Naive thymus-derived CD8-positive, alpha-beta T cell (primary cell): ENCODE data around the gene WDR7. TPM values are rescaled to one million over a fixed set of nuclear protein-coding genes. Genes with fewer than 3 reads are reported as not detected.

Experiments
- ATAC-seq, 2 donors: fragments of 150-1000 bp; cut with Tn5 transposase in 1 of 2; sonication (Bioruptor Pico), chemical (Tn5 transposase) in 1 of 2; 1 replicate in 1 of 2; 2 replicates in 1 of 2; pipeline ENCODE4 v1.10.0; 2021; ENCODE audit warnings: mild to moderate bottlenecking in 2 of 2, moderate library complexity in 2 of 2
- POLR2A ChIA-PET: fragments of 350-600 bp; sonication (Branson Sonifier 250); formaldehyde crosslinking; loops from one replicate; lab custom pipeline; 2021; ENCODE audit warnings: antibody characterized with exemption; lab: Charles Lee
- DNase-seq, 10 donors: peaks; one replicate each; pipeline versions ENCODE4 v3.0.0 to v3.0.0-alpha.2; 2020 to 2022
- H3K27ac Mint-ChIP-seq, 10 donors: one replicate each; pipeline ENCODE4 v1.8.0; 2020 to 2022; ENCODE audit warnings: mild to moderate bottlenecking in 10 of 10, mixed read lengths in 10 of 10, moderate library complexity in 4 of 10, inconsistent platforms in 1 of 10
- H3K27me3 Mint-ChIP-seq, 5 donors: one replicate each; pipeline ENCODE4 v1.8.0; 2021 to 2022; ENCODE audit warnings: mixed read lengths in 5 of 5
- H3K36me3 Mint-ChIP-seq, 3 donors: one replicate each; pipeline ENCODE4 v1.8.0; 2020 to 2022; ENCODE audit warnings: mixed read lengths in 3 of 3, mild to moderate bottlenecking in 2 of 3, inconsistent platforms in 1 of 3
- H3K4me1 Mint-ChIP-seq, 4 donors: one replicate each; pipeline ENCODE4 v1.8.0; 2021 to 2022; ENCODE audit warnings: mixed read lengths in 4 of 4
- H3K4me3 Mint-ChIP-seq, 10 donors: one replicate each; pipeline ENCODE4 v1.8.0; 2020 to 2022; ENCODE audit warnings: mild to moderate bottlenecking in 10 of 10, mixed read lengths in 10 of 10, moderate library complexity in 6 of 10, inconsistent platforms in 1 of 10
- H3K9me3 Mint-ChIP-seq, 9 donors: one replicate each; pipeline ENCODE4 v1.8.0; 2020 to 2022; ENCODE audit warnings: mixed read lengths in 9 of 9, mild to moderate bottlenecking in 3 of 9, inconsistent platforms in 1 of 9, moderate library complexity in 1 of 9
- polyA plus RNA-seq, 3 donors: library from polyadenylated mRNA; unstranded; fragments of 300-500 nt; fragmentation: Illumina TruSeq; gene quantifications; one replicate each; pipeline ENCODE4 v1.2.3, GENCODE V29; 2021
- total RNA-seq, 8 experiments: library from RNA in 2 of 8; stranded (reverse) in 2 of 8; gene quantifications; one replicate each; pipeline ENCODE4 v1.2.3 and lab custom pipeline; 2021 to 2026

WDR7 gene
- total and polyA plus RNA-seq, 5 experiments from 2014 or later, result 17.8 to 42.7 (median 27.1) TPM

DNA sequence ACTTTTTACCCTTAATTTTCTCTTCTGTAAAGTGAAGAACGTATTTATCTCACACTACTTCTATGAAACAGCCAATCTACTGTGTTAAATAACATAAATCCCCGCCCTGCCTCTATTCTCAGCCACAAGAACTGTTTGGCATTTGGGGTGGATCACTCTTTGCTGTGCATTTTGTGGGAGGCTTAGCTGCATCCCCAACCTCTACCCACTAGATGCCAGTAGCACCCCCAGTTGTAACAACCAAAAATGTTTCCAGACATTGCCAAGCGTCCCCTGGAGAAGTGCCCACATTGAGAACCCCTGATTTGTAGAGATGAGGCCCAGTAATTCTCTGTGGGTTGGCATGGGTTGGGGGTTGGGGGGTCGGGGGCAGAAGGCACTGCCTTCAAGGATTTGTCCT is 401.0 kb downstream of the WDR7 start:
- DNase-seq, result no peak
- Mint-ChIP-seq H3K36me3 (peaks cover 0 to 5% (median 0%) of the 10 kb centered on the region in 3 donors), H3K9me3 (peaks cover 0 to 25% (median 7%) of the 10 kb centered on the region in 9 donors), H3K4me3 (no peak overlapping the region), H3K4me1 (peaks cover 0 to 2% (median 0%) of the 10 kb centered on the region in 4 donors), H3K27me3 (peaks cover 0 to 15% (median 4%) of the 10 kb centered on the region in 5 donors), H3K27ac (no peak overlapping the region)
- ATAC-seq, result no peak
- POLR2A ChIA-PET, result no interaction called here

- ATAC-seq (no peak), DNase-seq (no peak)
- Mint-ChIP-seq H3K27me3 (peaks cover 2 to 18% (median 6%) of the 10 kb centered on the region in 5 donors), H3K27ac (no peak overlapping the region), H3K4me1 (peaks cover 0 to 2% (median 0%) of the 10 kb centered on the region in 4 donors), H3K4me3 (no peak overlapping the region), H3K36me3 (peaks cover 0 to 7% (median 0%) of the 10 kb centered on the region in 3 donors), H3K9me3 (peaks cover 0 to 25% (median 7%) of the 10 kb centered on the region in 9 donors)
- POLR2A ChIA-PET, result no interaction called here
Observed at GRCh38 chr18:57052759-57053158, 401.6 kb downstream of the WDR7 start.

DNA sequence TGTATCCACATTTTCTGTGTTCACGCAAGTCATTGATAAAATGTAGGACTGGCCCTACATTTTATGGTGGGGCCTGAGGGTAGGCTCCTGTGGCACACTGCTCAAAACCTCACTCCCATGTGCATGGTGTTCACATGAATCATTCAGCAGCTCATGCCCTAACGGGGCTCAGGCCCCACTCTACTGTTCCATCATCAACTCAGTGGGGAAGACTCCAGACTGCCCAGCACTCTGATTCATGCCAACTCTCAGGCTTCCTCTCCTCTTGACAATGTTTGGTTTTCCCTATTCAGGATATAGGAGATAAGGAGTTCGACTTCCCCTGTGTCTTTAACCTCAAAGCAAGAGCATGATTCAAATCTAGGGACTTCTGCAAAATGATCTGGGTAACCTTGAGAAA is 403.7 kb downstream of the WDR7 start:
- no peak overlapping the region for H3K4me3 Mint-ChIP-seq
- no peak overlapping the region for H3K27ac Mint-ChIP-seq
- ATAC-seq (no peak), DNase-seq (no peak)
- peaks cover 0 to 25% (median 7%) of the 10 kb centered on the region in 9 donors for H3K9me3 Mint-ChIP-seq
- H3K27me3 Mint-ChIP-seq, result peaks cover 6 to 28% (median 13%) of the 10 kb centered on the region in 5 donors
- H3K4me1 Mint-ChIP-seq, result peaks cover 0 to 2% (median 0%) of the 10 kb centered on the region in 4 donors
- POLR2A ChIA-PET, result no interaction called here
- peaks cover 0 to 8% (median 0%) of the 10 kb centered on the region in 3 donors for H3K36me3 Mint-ChIP-seq

GRCh38 chr18:57057890-57058289 is 406.7 kb downstream of the WDR7 start:
- H3K4me3 Mint-ChIP-seq, result no peak overlapping the region
- no peak overlapping the region for H3K27ac Mint-ChIP-seq
- H3K27me3 Mint-ChIP-seq, result peaks cover 7 to 28% (median 13%) of the 10 kb centered on the region in 5 donors
- ATAC-seq, result no peak
- POLR2A ChIA-PET, result no interaction called here
- peaks cover 0 to 8% (median 0%) of the 10 kb centered on the region in 3 donors for H3K36me3 Mint-ChIP-seq
- DNase-seq, result no peak
- H3K4me1 Mint-ChIP-seq, result peaks cover 0 to 2% (median 0%) of the 10 kb centered on the region in 4 donors
- peaks cover 0 to 25% (median 7%) of the 10 kb centered on the region in 9 donors for H3K9me3 Mint-ChIP-seq

- POLR2A ChIA-PET, result no interaction called here
- peaks cover 0 to 8% (median 0%) of the 10 kb centered on the region in 3 donors for H3K36me3 Mint-ChIP-seq
- peaks cover 7 to 28% (median 13%) of the 10 kb centered on the region in 5 donors for H3K27me3 Mint-ChIP-seq
- peak overlapping the region in 1 of 10 donors; percentile 23 for H3K27ac Mint-ChIP-seq
- H3K9me3 Mint-ChIP-seq, result peaks cover 0 to 25% (median 7%) of the 10 kb centered on the region in 9 donors
- peaks cover 0 to 2% (median 0%) of the 10 kb centered on the region in 4 donors for H3K4me1 Mint-ChIP-seq
- DNase-seq, result no peak
- ATAC-seq, result no peak
- H3K4me3 Mint-ChIP-seq, result no peak overlapping the region
Observed at GRCh38 chr18:57058734-57059133, 407.6 kb downstream of the WDR7 start.

DNA sequence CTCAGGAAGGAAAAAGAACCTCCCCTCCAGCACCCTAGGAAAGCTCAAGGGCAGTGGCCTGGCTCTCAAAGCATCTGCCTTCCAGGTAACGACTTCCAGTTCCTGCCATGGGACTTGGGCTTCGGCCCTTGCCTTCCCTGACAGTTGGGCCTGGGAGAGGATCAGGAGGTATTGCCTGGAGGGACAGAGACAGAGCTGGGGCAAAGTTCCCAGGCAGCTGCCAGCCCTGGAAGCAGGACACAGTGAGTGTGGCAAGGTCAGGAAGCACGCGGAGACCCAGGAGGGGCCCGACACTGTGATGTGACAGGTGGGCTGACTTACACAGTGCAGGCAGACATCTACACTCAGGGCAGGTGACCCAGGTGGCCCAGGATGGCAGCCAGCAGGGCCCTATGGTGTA is 408.2 kb downstream of the WDR7 start:
- POLR2A ChIA-PET, result no interaction called here

GRCh38 chr18:57060814-57061213 is 409.7 kb downstream of the WDR7 start:
- peaks cover 0 to 2% (median 0%) of the 10 kb centered on the region in 4 donors for H3K4me1 Mint-ChIP-seq
- H3K36me3 Mint-ChIP-seq, result peaks cover 0 to 3% (median 0%) of the 10 kb centered on the region in 3 donors
- no peak for ATAC-seq
- peaks cover 9 to 27% (median 19%) of the 10 kb centered on the region in 5 donors for H3K27me3 Mint-ChIP-seq
- H3K4me3 Mint-ChIP-seq, result no peak overlapping the region
- peaks cover 0 to 5% (median 0%) of the 10 kb centered on the region in 9 donors for H3K9me3 Mint-ChIP-seq
- peak overlapping the region in 1 of 10 donors; percentile 18 for H3K27ac Mint-ChIP-seq
- POLR2A ChIA-PET, result interaction anchor here (0.5 kb wide), 1 partner anchor 178 kb away, joined by 3 read pairs; no protein-coding TSS in a partner anchor
- DNase-seq, result no peak

More for the DNA sequence above, 408.2 kb downstream of the WDR7 start:
- Mint-ChIP-seq H3K27me3 (peaks cover 7 to 33% (median 17%) of the 10 kb centered on the region in 5 donors), H3K36me3 (peaks cover 0 to 3% (median 0%) of the 10 kb centered on the region in 3 donors), H3K9me3 (peaks cover 0 to 19% (median 5%) of the 10 kb centered on the region in 9 donors), H3K4me3 (no peak overlapping the region), H3K4me1 (peaks cover 0 to 2% (median 0%) of the 10 kb centered on the region in 4 donors), H3K27ac (no peak overlapping the region)
- no peak for DNase-seq
- no peak for ATAC-seq

- peaks cover 0 to 3% (median 0%) of the 10 kb centered on the region in 3 donors for H3K36me3 Mint-ChIP-seq
- H3K9me3 Mint-ChIP-seq, result no peaks in the 10 kb centered on the region
- peaks cover 0 to 2% (median 0%) of the 10 kb centered on the region in 4 donors for H3K4me1 Mint-ChIP-seq
- peaks cover 9 to 23% (median 19%) of the 10 kb centered on the region in 5 donors for H3K27me3 Mint-ChIP-seq
- POLR2A ChIA-PET, result no interaction called here
- DNase-seq, result no peak
- no peak overlapping the region for H3K27ac Mint-ChIP-seq
- ATAC-seq, result no peak
- no peak overlapping the region for H3K4me3 Mint-ChIP-seq
Observed at GRCh38 chr18:57062178-57062577, 411.0 kb downstream of the WDR7 start.

DNA sequence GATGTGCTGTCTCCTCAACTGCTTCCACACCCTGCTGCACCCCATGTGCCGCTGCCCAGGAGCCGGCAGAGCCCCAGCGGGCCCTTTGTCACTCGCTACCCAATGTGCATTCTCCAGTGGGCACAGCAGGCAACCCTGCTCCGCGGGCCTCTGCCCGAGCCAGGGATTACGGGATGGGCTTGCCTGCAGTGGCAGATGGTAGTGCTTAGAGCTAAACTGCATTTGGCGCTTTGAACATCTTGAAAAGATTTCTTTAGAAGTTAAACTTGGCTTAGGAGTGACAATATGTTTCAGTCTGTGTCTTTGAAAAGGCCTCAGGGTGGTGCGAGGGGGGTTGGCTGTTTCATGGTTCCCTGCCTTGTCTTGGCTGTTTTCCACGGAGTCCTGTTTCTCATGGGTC is 411.7 kb downstream of the WDR7 start:
- H3K4me3 Mint-ChIP-seq, result no peak overlapping the region
- DNase-seq, result no peak
- ATAC-seq, result no peak
- no peaks in the 10 kb centered on the region for H3K9me3 Mint-ChIP-seq
- peaks cover 7 to 18% (median 17%) of the 10 kb centered on the region in 5 donors for H3K27me3 Mint-ChIP-seq
- H3K27ac Mint-ChIP-seq, result no peak overlapping the region
- POLR2A ChIA-PET, result no interaction called here
- no peaks in the 10 kb centered on the region for H3K36me3 Mint-ChIP-seq
- peaks cover 0 to 2% (median 0%) of the 10 kb centered on the region in 4 donors for H3K4me1 Mint-ChIP-seq

DNA sequence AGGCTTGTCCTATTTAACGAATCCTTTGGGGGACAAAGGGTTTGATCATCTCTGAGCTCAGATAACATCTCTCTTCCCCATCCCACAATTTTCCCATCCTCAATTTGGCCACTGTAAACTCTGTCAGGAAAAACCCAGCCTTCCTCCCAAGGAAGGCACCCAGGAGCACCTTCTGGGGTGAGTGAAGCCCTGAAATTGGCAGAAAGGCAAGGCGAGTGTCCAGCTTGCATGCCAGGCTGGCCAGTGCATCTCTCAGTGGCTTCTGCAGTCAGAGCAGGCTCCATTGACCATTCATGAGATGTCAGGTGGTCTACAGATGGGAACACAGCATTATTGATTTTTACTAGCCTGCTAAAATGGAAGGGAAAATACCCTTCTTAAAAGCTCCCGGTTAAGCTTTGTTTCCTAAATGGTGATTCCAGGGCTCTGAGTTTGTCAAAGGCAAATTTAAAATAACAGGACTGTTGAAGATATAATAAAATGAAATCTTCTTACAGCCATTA is 412.5 kb downstream of the WDR7 start:
- no peak for ATAC-seq
- no peak overlapping the region for H3K4me3 Mint-ChIP-seq
- POLR2A ChIA-PET, result no interaction called here
- H3K4me1 Mint-ChIP-seq, result peaks cover 0 to 2% (median 0%) of the 10 kb centered on the region in 4 donors
- no peak overlapping the region for H3K27ac Mint-ChIP-seq
- no peaks in the 10 kb centered on the region for H3K9me3 Mint-ChIP-seq
- H3K27me3 Mint-ChIP-seq, result peaks cover 0 to 13% (median 10%) of the 10 kb centered on the region in 5 donors
- H3K36me3 Mint-ChIP-seq, result no peaks in the 10 kb centered on the region
- no peak for DNase-seq

DNA sequence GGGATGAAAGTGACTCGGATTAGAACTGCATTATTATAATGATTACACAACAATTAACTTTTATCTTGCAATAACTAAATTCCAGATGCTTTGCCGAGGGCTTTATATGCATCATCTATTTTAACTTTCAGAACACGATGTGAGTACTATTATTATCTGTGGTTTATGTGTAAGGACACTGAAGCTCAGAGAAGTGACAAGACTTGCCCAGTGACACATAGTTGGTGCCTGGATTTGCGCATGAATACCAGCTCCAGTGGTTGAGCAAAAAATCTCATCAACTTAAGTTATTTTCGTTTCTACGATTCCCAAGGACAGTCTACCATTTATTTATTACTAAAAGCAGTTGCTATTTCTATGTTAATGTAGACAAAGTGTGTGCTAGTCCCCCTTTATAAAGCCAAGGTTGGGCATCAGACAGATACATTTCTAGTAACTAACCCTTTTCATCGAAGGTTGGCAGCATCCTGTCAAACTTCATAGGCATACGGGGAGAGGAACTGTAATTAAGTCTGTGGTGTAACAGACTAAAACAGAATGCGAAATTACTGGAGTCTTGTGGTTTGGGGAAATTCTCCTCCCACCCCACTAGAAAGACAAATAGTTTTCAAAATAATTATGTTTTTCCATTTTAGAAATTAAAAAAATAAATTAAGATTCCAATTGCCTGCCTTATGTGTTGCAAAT is 422.5 kb downstream of the WDR7 start:
- DNase-seq (no peak), ATAC-seq (no peak)
- POLR2A ChIA-PET, result no interaction called here
- no peak overlapping the region for H3K27ac Mint-ChIP-seq
- H3K9me3 Mint-ChIP-seq, result no peaks in the 10 kb centered on the region
- peaks cover 5 to 24% (median 22%) of the 10 kb centered on the region in 4 donors for H3K4me1 Mint-ChIP-seq
- peaks cover 0 to 14% (median 10%) of the 10 kb centered on the region in 5 donors for H3K27me3 Mint-ChIP-seq
- no peak overlapping the region for H3K4me3 Mint-ChIP-seq
- no peaks in the 10 kb centered on the region for H3K36me3 Mint-ChIP-seq

DNA sequence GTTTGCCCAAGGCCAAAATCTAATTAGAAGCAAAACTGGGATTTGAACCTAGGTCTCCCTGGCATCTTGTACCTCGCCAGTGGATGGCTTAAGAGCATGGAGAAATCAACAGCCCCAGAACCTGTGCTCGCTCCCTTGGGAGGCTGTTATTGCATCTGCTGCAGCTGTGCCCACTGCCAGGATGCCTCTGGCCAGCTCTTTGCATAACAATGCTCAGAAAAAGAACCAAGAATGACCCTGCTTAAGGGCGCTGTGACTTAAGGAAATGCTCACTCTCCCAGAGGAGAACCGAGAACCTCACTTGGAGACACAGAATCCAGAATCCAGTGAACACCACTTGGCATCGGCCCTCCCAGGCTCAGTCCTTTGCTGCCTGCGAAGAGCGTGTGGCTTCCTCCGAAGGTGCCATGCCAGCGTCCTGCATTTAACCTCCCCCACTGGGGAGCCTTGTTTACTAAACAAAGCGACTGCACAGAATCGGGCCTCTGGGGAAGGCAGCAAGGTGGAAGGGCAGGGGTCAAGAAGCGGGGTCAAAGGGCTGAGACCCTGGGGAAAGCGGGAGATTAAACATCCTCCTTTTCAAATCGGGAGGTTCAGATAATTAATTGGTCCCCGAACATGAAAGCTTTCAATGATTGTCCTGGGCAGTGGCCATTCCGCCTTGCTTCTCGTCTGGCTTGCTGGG is 424.7 kb downstream of the WDR7 start:
- Mint-ChIP-seq H3K36me3 (peaks cover 0 to 4% (median 0%) of the 10 kb centered on the region in 3 donors), H3K9me3 (peaks cover 0 to 3% (median 0%) of the 10 kb centered on the region in 9 donors), H3K4me1 (peaks cover 13 to 43% (median 32%) of the 10 kb centered on the region in 4 donors), H3K27ac (no peak overlapping the region), H3K4me3 (no peak overlapping the region), H3K27me3 (peaks cover 0 to 12% (median 9%) of the 10 kb centered on the region in 5 donors)
- no peak for DNase-seq
- POLR2A ChIA-PET, result no interaction called here
- no peak for ATAC-seq
